Measurements from ENCODE around the gene SPOCK1.
"Not testable (repeated sequence)": the region's sequence is repeated elsewhere in the genome, so short reads cannot be mapped to it uniquely, and the experiment has no call there.

DNA sequence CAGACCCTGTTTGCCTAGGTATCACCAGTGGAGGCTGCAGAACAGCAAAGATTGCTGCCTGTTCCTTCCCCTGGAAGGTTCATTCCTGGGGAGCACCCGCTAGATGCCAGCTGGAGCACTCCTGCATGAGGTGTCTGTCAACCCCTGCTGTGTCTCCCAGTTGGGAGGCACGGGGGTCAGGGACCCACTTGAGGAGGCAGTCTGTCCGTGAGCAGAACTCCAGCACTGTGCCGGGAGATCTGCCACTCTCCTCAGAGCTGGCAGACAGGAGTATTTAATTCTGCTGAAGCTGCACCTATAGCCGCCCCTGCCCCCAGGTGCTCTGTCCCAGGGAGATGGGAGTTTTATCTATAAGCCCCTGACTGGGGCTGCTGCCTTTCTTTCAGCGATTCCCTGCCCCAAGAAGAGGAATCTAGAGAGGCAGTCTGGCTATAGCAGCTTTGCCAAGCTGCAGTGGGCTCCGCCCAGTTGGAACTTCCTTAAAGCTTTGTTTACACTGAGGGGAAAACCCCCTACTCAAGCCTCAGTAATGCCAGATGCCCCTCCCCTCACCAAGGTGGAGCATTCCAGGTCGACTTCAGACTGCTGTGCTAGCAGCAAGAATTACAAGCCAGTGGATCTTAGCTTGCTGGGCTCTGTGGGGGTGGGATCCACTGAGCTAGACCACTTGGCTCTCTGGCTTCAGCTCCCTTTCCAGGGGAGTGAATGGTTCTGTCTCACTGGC, 545.6 kb downstream of the SPOCK1 start:
- TF ChIP-seq CREB1 (CRISPR knock-in tag; IDR thresholded peaks at IDR 0.05; ENCODE audit: low read depth); EZH2 (IDR thresholded peaks at IDR 0.05; ENCODE audit: low read depth, unreplicated experiment); ZNF331 (CRISPR knock-in tag; IDR thresholded peaks at IDR 0.05; ENCODE audit: low read depth); EZH2phosphoT487 (IDR thresholded peaks at IDR 0.05; ENCODE audit: unreplicated experiment); JUNB (IDR thresholded peaks at IDR 0.05; ENCODE audit: unreplicated experiment); ZNF114 (CRISPR knock-in tag; IDR thresholded peaks at IDR 0.05); POLR2AphosphoS5 (IDR thresholded peaks at IDR 0.05; ENCODE audit: low read depth): not testable (repeated sequence)
- TF ChIP-seq, protein P1, sequence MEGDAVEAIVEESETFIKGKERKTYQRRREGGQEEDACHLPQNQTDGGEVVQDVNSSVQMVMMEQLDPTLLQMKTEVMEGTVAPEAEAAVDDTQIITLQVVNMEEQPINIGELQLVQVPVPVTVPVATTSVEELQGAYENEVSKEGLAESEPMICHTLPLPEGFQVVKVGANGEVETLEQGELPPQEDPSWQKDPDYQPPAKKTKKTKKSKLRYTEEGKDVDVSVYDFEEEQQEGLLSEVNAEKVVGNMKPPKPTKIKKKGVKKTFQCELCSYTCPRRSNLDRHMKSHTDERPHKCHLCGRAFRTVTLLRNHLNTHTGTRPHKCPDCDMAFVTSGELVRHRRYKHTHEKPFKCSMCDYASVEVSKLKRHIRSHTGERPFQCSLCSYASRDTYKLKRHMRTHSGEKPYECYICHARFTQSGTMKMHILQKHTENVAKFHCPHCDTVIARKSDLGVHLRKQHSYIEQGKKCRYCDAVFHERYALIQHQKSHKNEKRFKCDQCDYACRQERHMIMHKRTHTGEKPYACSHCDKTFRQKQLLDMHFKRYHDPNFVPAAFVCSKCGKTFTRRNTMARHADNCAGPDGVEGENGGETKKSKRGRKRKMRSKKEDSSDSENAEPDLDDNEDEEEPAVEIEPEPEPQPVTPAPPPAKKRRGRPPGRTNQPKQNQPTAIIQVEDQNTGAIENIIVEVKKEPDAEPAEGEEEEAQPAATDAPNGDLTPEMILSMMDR (conservative IDR thresholded peaks at IDR 0.05; ENCODE audit: low read depth in 2 of 2): not testable (repeated sequence)
- TF ChIP-seq, protein P2, sequence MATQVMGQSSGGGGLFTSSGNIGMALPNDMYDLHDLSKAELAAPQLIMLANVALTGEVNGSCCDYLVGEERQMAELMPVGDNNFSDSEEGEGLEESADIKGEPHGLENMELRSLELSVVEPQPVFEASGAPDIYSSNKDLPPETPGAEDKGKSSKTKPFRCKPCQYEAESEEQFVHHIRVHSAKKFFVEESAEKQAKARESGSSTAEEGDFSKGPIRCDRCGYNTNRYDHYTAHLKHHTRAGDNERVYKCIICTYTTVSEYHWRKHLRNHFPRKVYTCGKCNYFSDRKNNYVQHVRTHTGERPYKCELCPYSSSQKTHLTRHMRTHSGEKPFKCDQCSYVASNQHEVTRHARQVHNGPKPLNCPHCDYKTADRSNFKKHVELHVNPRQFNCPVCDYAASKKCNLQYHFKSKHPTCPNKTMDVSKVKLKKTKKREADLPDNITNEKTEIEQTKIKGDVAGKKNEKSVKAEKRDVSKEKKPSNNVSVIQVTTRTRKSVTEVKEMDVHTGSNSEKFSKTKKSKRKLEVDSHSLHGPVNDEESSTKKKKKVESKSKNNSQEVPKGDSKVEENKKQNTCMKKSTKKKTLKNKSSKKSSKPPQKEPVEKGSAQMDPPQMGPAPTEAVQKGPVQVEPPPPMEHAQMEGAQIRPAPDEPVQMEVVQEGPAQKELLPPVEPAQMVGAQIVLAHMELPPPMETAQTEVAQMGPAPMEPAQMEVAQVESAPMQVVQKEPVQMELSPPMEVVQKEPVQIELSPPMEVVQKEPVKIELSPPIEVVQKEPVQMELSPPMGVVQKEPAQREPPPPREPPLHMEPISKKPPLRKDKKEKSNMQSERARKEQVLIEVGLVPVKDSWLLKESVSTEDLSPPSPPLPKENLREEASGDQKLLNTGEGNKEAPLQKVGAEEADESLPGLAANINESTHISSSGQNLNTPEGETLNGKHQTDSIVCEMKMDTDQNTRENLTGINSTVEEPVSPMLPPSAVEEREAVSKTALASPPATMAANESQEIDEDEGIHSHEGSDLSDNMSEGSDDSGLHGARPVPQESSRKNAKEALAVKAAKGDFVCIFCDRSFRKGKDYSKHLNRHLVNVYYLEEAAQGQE (IDR thresholded peaks at IDR 0.05; ENCODE audit: unreplicated experiment): not testable (repeated sequence)
- TF ChIP-seq, protein P3, sequence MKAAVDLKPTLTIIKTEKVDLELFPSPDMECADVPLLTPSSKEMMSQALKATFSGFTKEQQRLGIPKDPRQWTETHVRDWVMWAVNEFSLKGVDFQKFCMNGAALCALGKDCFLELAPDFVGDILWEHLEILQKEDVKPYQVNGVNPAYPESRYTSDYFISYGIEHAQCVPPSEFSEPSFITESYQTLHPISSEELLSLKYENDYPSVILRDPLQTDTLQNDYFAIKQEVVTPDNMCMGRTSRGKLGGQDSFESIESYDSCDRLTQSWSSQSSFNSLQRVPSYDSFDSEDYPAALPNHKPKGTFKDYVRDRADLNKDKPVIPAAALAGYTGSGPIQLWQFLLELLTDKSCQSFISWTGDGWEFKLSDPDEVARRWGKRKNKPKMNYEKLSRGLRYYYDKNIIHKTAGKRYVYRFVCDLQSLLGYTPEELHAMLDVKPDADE (IDR thresholded peaks at IDR 0.05): not testable (repeated sequence)

Measured in GM23338 (cell line).